GM06990 (cell line): ENCODE data around the gene PIK3CG.

Experiments used
- DNase-seq: peaks from one replicate; pipeline ENCODE4 v3.0.0-alpha.2; 2011; ENCODE audit not compliant: insufficient read length; ENCODE audit errors: extremely low read depth
- H3K27me3 ChIP-seq: replicated peaks from 2 replicates; pipeline ENCODE4 v1.6.0; 2011; ENCODE audit warnings: low read length; ENCODE audit not compliant: control insufficient read depth, insufficient read depth
- H3K36me3 ChIP-seq: 2 replicates; pipeline ENCODE4 v1.5.1; 2011; ENCODE audit warnings: low read length; ENCODE audit not compliant: control insufficient read depth, insufficient read depth
- H3K4me3 ChIP-seq: replicated peaks from 2 replicates; pipeline ENCODE4 v1.5.1; 2011; ENCODE audit warnings: low read depth, mild to moderate bottlenecking, control low read depth, low read length
- CTCF ChIP-seq: IDR thresholded peaks from 2 replicates; pipeline ENCODE4 v1.5.1; 2011; ENCODE audit warnings: low read length, control low read depth, mild to moderate bottlenecking, inconsistent platforms; ENCODE audit not compliant: insufficient read depth, poor library complexity, severe bottlenecking

Gene PIK3CG

GRCh38 chr7:106853250-106853908, 11.7 kb upstream of the PIK3CG start:
- no peaks in the 10 kb centered on the region for H3K27me3 ChIP-seq
- TF ChIP-seq CTCF, result no peak

GRCh38 chr7:106855540-106856132, 9.4 kb upstream of the PIK3CG start:
- DNase-seq, result no peak
- no peak overlapping the region for H3K4me3 ChIP-seq
- TF ChIP-seq CTCF, result no peak
- H3K27me3 ChIP-seq, result no peaks in the 10 kb centered on the region
- no peaks in the 10 kb centered on the region for H3K36me3 ChIP-seq

More at GRCh38 chr7:106853250-106853908, 11.7 kb upstream of the PIK3CG start:
- Histone ChIP-seq H3K36me3 (no peaks in the 10 kb centered on the region), H3K4me3 (no peak overlapping the region)
- DNase-seq, result no peak

- TF ChIP-seq CTCF, result no peak
- H3K36me3 ChIP-seq, result no peaks in the 10 kb centered on the region
- H3K4me3 ChIP-seq, result no peak overlapping the region
- DNase-seq, result no peak
- H3K27me3 ChIP-seq, result no peaks in the 10 kb centered on the region
Observed at GRCh38 chr7:106858618-106859532, 6.2 kb upstream of the PIK3CG start.

- no peak overlapping the region for H3K4me3 ChIP-seq
- H3K36me3 ChIP-seq, result no peaks in the 10 kb centered on the region
- DNase-seq, result no peak
- no peaks in the 10 kb centered on the region for H3K27me3 ChIP-seq
- no peak for TF ChIP-seq CTCF
Observed at GRCh38 chr7:106862317-106863089, 2.6 kb upstream of the PIK3CG start.

- Histone ChIP-seq H3K4me3 (no peak overlapping the region), H3K36me3 (peaks cover 7% of the 10 kb centered on the region), H3K27me3 (no peaks in the 10 kb centered on the region)
- DNase-seq, result no peak
- no peak for TF ChIP-seq CTCF
Observed at GRCh38 chr7:106863274-106863997, 1.6 kb upstream of the PIK3CG start.
